ENCODE data around the gene AGAP3.

Gene AGAP3

GRCh38 chr7:151148319-151149259 lies 62.3 kb downstream of the AGAP3 start:
- no peak for DNase-seq (ENCODE audit: low read depth, low spot score)
- in situ Hi-C loops (cut with HindIII; ENCODE audit: low sequenced_read_pairs), result no loop called here
- H3K4me3 ChIP-seq (ENCODE audit: low read depth, low read length), result no peak overlapping the region
- TF ChIP-seq CTCF (IDR thresholded peaks at IDR 0.05; ENCODE audit: low read depth, low read length), result no peak

GRCh38 chr7:151150388-151150787 lies 64.1 kb downstream of the AGAP3 start:
- DNase-seq (ENCODE audit: low read depth, low spot score), result no peak
- no peak overlapping the region for H3K4me3 ChIP-seq (ENCODE audit: low read depth, low read length)
- in situ Hi-C loops (cut with HindIII; ENCODE audit: low sequenced_read_pairs), result no loop called here
- TF ChIP-seq CTCF (IDR thresholded peaks at IDR 0.05; ENCODE audit: low read depth, low read length), result no peak

- DNase-seq (ENCODE audit: low read depth, low spot score), result no peak
- H3K4me3 ChIP-seq (ENCODE audit: low read depth, low read length), result no peak overlapping the region
- TF ChIP-seq CTCF (IDR thresholded peaks at IDR 0.05; ENCODE audit: low read depth, low read length), result peak; percentile 34
- in situ Hi-C loops (cut with HindIII; ENCODE audit: low sequenced_read_pairs), result no loop called here
These were observed 66.6 kb downstream of the AGAP3 start for GRCh38 chr7:151152643-151153513.

GRCh38 chr7:151157645-151158329 lies 71.5 kb downstream of the AGAP3 start:
- TF ChIP-seq CTCF (IDR thresholded peaks at IDR 0.05; ENCODE audit: low read depth, low read length), result no peak
- in situ Hi-C loops (cut with HindIII; ENCODE audit: low sequenced_read_pairs), result no loop called here
- H3K4me3 ChIP-seq (ENCODE audit: low read depth, low read length), result no peak overlapping the region
- DNase-seq (ENCODE audit: low read depth, low spot score), result no peak

GRCh38 chr7:151161757-151162156 lies 75.5 kb downstream of the AGAP3 start:
- DNase-seq (ENCODE audit: low read depth, low spot score), result no peak
- no peak for TF ChIP-seq CTCF (IDR thresholded peaks at IDR 0.05; ENCODE audit: low read depth, low read length)
- no peak overlapping the region for H3K4me3 ChIP-seq (ENCODE audit: low read depth, low read length)
- in situ Hi-C loops (cut with HindIII; ENCODE audit: low sequenced_read_pairs), result no loop called here

- no peak for DNase-seq (ENCODE audit: low read depth, low spot score)
- no peak for TF ChIP-seq CTCF (IDR thresholded peaks at IDR 0.05; ENCODE audit: low read depth, low read length)
- in situ Hi-C loops (cut with HindIII; ENCODE audit: low sequenced_read_pairs), result no loop called here
- H3K4me3 ChIP-seq (ENCODE audit: low read depth, low read length), result no peak overlapping the region
These were observed 80.4 kb downstream of the AGAP3 start for GRCh38 chr7:151166629-151167196.
